Retina (tissue), 1 donor: Measurements from ENCODE around the gene CCDC137.

ENCODE experiments used
- DNase-seq: peaks from one replicate; pipeline ENCODE4 v3.0.0-alpha.2; 2016

CCDC137 gene

GRCh38 chr17:81651692-81652091, 14.8 kb upstream of the CCDC137 start:
- no peak for DNase-seq

- no peak for DNase-seq
Measured at GRCh38 chr17:81652906-81653771, 13.4 kb upstream of the CCDC137 start.

- DNase-seq: no peak
Measured at GRCh38 chr17:81655378-81656117, 11.0 kb upstream of the CCDC137 start.

GRCh38 chr17:81656118-81656743, 10.3 kb upstream of the CCDC137 start, which contains the start of gene PDE6G:
PDE6G (minus strand) TSS chr17:81656542; CDS start chr17:81653305, 3,237 bp downstream.
- no peak for DNase-seq

GRCh38 chr17:81656835-81657234, 9.7 kb upstream of the CCDC137 start:
- DNase-seq: no peak

GRCh38 chr17:81659038-81659437, 7.5 kb upstream of the CCDC137 start:
- no peak for DNase-seq

- DNase-seq: no peak
Measured at GRCh38 chr17:81660441-81660840, 6.1 kb upstream of the CCDC137 start.

- no peak for DNase-seq
Measured at GRCh38 chr17:81662002-81662401, 4.5 kb upstream of the CCDC137 start.

- no peak for DNase-seq
Measured at GRCh38 chr17:81664051-81664470, 2.5 kb upstream of the CCDC137 start.

GRCh38 chr17:81665205-81666091, 1.1 kb upstream of the CCDC137 start:
- DNase-seq: no peak

GRCh38 chr17:81666092-81666341, 520 bp upstream of the CCDC137 start:
- DNase-seq: no peak

GRCh38 chr17:81667754-81668153, 1.2 kb downstream of the CCDC137 start:
- no peak for DNase-seq

- DNase-seq: no peak
Measured at GRCh38 chr17:81672504-81672903, 6.0 kb downstream of the CCDC137 start.

- DNase-seq: no peak
Measured at GRCh38 chr17:81672954-81673353, 6.4 kb downstream of the CCDC137 start.

GRCh38 chr17:81673561-81674258, 7.2 kb downstream of the CCDC137 start:
- DNase-seq: no peak

GRCh38 chr17:81675515-81676221, 9.1 kb downstream of the CCDC137 start:
- peak; percentile 32 for DNase-seq

- no peak for DNase-seq
Measured at GRCh38 chr17:81676906-81677305, 10.4 kb downstream of the CCDC137 start.

- no peak for DNase-seq
Measured at GRCh38 chr17:81680150-81680549, 13.6 kb downstream of the CCDC137 start.

GRCh38 chr17:81681672-81682071, 15.1 kb downstream of the CCDC137 start:
- no peak for DNase-seq

- no peak for DNase-seq
Measured at GRCh38 chr17:81682565-81683207, 16.1 kb downstream of the CCDC137 start.

- DNase-seq: peak; percentile 59
Measured at GRCh38 chr17:81683208-81683583, 16.7 kb downstream of the CCDC137 start.
